GM18505 (cell line): ENCODE measurements around the gene KCNK5.

Experiments used
- ATAC-seq: cut with Tn5 transposase; IDR thresholded peaks from one replicate; pipeline ENCODE4 v1.9.1; 2021; ENCODE audit not compliant: unreplicated experiment
- POLR2A ChIP-seq: IDR thresholded peaks from 4 replicates; pipeline ENCODE4 v1.6.1; 2011; ENCODE audit warnings: borderline replicate concordance; ENCODE audit not compliant: insufficient read depth, insufficient read length; ENCODE audit errors: extremely low read depth

Gene KCNK5

GRCh38 chr6:39204646-39205244 lies 24.5 kb downstream of the KCNK5 start:
- no peak for TF ChIP-seq POLR2A
- ATAC-seq = no peak

- ATAC-seq = no peak
- no peak for TF ChIP-seq POLR2A
Observed at GRCh38 chr6:39204160-39204495, 25.1 kb downstream of the KCNK5 start.

DNA sequence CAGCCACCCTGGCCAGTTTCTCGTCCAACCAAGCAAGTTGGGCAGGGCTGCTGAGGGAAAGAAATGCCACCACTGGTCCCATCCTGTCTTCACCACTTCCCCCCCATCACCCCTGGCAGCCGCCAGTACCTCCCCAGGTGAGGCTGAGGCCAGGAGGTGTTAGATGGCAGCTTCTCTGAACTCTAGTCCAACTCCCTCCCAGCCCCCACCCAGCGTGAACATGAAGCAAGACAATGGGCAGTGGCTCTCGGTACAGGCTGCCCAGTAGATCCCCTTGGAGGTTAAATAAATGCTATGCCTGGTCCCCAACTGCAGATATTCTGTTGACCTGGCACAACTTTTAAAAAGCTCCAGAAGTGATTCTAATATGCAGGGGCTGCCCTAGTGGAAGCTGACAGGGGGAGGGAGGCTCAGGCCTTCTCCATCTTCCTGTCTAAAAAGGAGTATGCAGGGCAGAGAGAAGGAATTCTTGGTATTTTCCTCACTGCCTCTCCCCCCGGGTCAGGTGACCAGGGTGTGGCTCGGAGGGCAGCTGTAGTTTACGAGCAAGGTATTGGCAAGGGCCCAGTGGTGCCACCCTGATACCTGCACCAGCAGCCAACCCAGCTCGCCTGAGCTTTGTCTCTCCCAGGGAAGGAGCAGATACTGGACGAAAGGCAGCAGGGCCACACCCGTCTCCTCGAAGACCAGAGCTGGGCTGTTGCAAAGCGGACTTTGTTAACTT lies 25.7 kb downstream of the KCNK5 start:
- ATAC-seq = no peak
- TF ChIP-seq POLR2A = no peak

- TF ChIP-seq POLR2A = no peak
- no peak for ATAC-seq
Observed at GRCh38 chr6:39202166-39202565, 27.1 kb downstream of the KCNK5 start.

DNA sequence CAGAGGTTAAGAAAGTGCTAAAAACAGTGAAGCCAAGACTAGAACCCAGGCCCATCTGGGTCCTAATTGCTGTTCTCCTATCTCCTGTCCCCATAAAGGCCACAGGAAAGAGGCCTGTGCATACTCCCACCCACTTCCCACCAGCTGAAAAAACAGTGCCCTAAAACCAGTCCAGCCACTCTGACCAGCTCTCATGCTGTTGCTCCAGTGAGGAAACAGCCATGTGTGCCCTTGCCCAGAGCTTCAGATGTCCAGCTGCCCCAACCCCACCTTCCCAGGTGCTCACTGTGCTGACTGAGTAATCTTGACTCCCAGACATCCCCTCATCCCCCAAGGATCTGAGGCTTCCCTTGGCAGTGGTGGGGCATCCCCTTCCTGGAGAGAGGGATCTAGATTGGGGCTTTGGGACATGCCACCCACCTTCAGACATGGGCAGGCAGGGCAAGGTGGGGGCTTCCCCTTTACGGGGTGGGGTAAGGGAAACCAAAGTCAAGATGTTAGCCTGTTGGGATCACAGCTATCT lies 28.7 kb downstream of the KCNK5 start:
- no peak for TF ChIP-seq POLR2A
- no peak for ATAC-seq

DNA sequence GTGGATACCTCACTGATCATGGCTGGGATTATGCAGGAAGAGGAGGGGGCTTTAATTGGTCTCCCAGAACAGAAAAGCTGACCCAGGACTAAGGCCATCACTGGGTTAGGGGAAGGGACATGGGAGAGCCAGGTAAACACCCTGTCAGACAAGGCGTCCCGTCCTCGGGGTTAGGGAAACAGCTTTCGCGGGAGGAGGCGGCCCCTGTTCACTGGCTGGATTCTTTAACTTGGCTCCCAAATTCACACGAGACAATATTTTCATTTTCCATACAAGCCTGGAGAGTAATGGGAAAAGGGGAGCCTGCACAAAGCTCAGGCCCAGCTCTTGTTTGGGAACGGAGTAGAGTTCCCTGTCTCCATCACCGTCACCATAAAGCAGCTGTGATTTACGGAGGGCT lies 29.3 kb downstream of the KCNK5 start:
- no peak for TF ChIP-seq POLR2A

GRCh38 chr6:39199231-39199940 lies 29.9 kb downstream of the KCNK5 start:
- no peak for ATAC-seq
- TF ChIP-seq POLR2A = no peak

More for the DNA sequence above, 29.3 kb downstream of the KCNK5 start:
- no peak for ATAC-seq

DNA sequence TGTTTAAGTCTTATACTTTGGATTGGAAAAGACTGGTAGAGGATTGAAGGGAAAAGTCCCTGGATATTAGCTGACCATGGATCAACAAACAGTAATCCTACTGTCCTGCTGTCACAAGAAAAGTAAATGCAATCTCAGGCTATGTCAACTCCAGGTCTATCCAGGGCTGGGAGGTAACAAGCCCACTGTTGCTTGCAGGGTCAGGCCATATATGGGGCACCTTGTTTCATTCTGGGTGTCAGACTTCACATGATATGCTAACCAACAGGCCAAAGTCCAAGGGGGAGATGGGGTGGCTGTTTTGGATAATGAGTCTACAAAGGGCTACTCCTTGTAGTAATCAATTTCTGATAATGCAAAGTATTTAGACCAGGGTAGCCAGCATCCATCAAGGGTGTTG lies 30.7 kb downstream of the KCNK5 start:
- ATAC-seq = no peak
- TF ChIP-seq POLR2A = no peak

DNA sequence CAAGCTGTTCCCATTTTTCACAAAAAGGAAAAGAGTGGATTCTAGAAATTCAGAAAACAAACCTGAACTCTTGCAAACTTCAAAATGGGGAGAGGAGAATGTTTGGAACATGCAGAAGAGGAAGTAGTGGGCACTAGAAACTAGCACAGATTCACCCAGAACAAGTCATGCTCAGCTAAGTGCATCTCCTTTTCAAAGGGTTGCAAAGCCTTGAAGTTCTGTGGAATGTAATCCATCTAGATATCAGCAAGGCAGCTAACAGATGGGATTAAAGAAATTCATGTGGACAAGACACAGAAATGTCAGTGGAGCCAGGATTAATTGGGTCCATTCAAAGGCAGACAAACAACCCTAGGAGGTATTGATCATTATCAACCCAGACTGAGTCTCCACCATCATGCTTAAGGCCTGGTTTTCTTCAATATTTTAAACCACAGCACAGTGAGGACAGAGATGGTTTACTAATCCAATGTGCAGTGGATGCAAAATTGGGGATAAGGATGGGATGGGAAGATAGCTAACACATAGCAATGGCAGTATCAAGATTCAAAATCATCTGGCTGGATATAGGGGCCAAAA lies 31.3 kb downstream of the KCNK5 start:
- no peak for ATAC-seq
- TF ChIP-seq POLR2A = no peak

- ATAC-seq = no peak
- TF ChIP-seq POLR2A = no peak
Observed at GRCh38 chr6:39197521-39197920, 31.8 kb downstream of the KCNK5 start.

- no peak for ATAC-seq
- no peak for TF ChIP-seq POLR2A
Observed at GRCh38 chr6:39196673-39197091, 32.6 kb downstream of the KCNK5 start.

GRCh38 chr6:39195792-39196385 lies 33.4 kb downstream of the KCNK5 start:
- TF ChIP-seq POLR2A = no peak
- ATAC-seq = no peak

- ATAC-seq = no peak
- no peak for TF ChIP-seq POLR2A
Observed at GRCh38 chr6:39194466-39194865, 34.8 kb downstream of the KCNK5 start.
